GM12891 (cell line): ENCODE measurements around the gene THAP10.

ENCODE experiments used
- DNase-seq: peaks from one replicate; pipeline ENCODE4 v3.0.0; 2011; ENCODE audit warnings: low spot score; ENCODE audit not compliant: insufficient read length
- FAIRE-seq: peaks from 2 replicates; lab custom pipeline; 2011; peaks lifted over from hg19 to GRCh38; lab: Jason Lieb, UNC
- PAX5 ChIP-seq: IDR thresholded peaks from 2 replicates; pipeline ENCODE4 v1.6.1; 2011; ENCODE audit warnings: low read length, moderate library complexity, mild to moderate bottlenecking; ENCODE audit not compliant: insufficient read depth, severe bottlenecking
- POLR2A ChIP-seq: IDR thresholded peaks from 2 replicates; pipeline ENCODE4 v1.6.1; 2011; ENCODE audit warnings: low read depth, low read length, control low read depth
- POLR2AphosphoS5 ChIP-seq: IDR thresholded peaks from 2 replicates; pipeline ENCODE4 v1.6.1; 2011; ENCODE audit warnings: low read depth, low read length, control low read depth
- POU2F2 ChIP-seq: IDR thresholded peaks from 2 replicates; pipeline ENCODE4 v1.6.1; 2011; ENCODE audit warnings: low read depth, mild to moderate bottlenecking, control low read depth, low read length, moderate library complexity
- SPI1 ChIP-seq: IDR thresholded peaks from 2 replicates; pipeline ENCODE4 v1.6.1; 2011; ENCODE audit warnings: low read depth, low read length, control low read depth
- TAF1 ChIP-seq: IDR thresholded peaks from 2 replicates; pipeline ENCODE4 v1.6.1; 2011; ENCODE audit warnings: low read depth, low read length, control low read depth

The THAP10 gene

GRCh38 chr15:70855764-70856163 is 36.5 kb downstream of the THAP10 start:
- FAIRE-seq (no peak), DNase-seq (peak; percentile 26)
- TF ChIP-seq TAF1 (no peak), SPI1 (peak; percentile 72), POLR2AphosphoS5 (no peak), POLR2A (no peak), PAX5 (no peak), POU2F2 (no peak)

- FAIRE-seq, result no peak
- no peak for DNase-seq
- TF ChIP-seq TAF1, result no peak
- TF ChIP-seq POLR2A, result no peak
- no peak for TF ChIP-seq POLR2AphosphoS5
- no peak for TF ChIP-seq PAX5
- TF ChIP-seq SPI1, result no peak
- TF ChIP-seq POU2F2, result no peak
Measured at GRCh38 chr15:70854666-70854976, 37.6 kb downstream of the THAP10 start.

GRCh38 chr15:70853973-70854665 is 38.1 kb downstream of the THAP10 start, which contains the start of gene LARP6:
Gene LARP6 (minus strand): TSS chr15:70854157. CDS start chr15:70854088, 69 bp downstream.
- TF ChIP-seq POU2F2, result no peak
- TF ChIP-seq POLR2A, result no peak
- TF ChIP-seq TAF1, result no peak
- no peak for TF ChIP-seq PAX5
- TF ChIP-seq POLR2AphosphoS5, result no peak
- TF ChIP-seq SPI1, result no peak
- no peak for FAIRE-seq
- peak; percentile 39 for DNase-seq

- DNase-seq, result peak; percentile 35
- FAIRE-seq, result no peak
Measured at GRCh38 chr15:70853318-70853972, 38.8 kb downstream of the THAP10 start.

GRCh38 chr15:70852501-70853317 is 39.5 kb downstream of the THAP10 start:
- FAIRE-seq (no peak), DNase-seq (no peak)
- no peak for TF ChIP-seq POLR2A
- no peak for TF ChIP-seq SPI1
- TF ChIP-seq TAF1, result no peak
- TF ChIP-seq POLR2AphosphoS5, result no peak
- TF ChIP-seq PAX5, result no peak
- no peak for TF ChIP-seq POU2F2

More at GRCh38 chr15:70853318-70853972, 38.8 kb downstream of the THAP10 start:
- TF ChIP-seq SPI1 (no peak), POLR2AphosphoS5 (0 out of 2 replicates have a peak, but pooled peaks have one; percentile 34), POU2F2 (no peak), POLR2A (no peak; the same call in 1 of the 2 replicates), PAX5 (no peak), TAF1 (peak; percentile 13; the same call in 1 of the 2 replicates)

GRCh38 chr15:70851889-70852288 is 40.3 kb downstream of the THAP10 start:
- FAIRE-seq, result no peak

GRCh38 chr15:70845602-70846360 is 46.5 kb downstream of the THAP10 start:
- TF ChIP-seq POU2F2 (no peak), TAF1 (no peak), SPI1 (no peak), PAX5 (no peak)
- FAIRE-seq (no peak), DNase-seq (no peak)

More at GRCh38 chr15:70851889-70852288, 40.3 kb downstream of the THAP10 start:
- TF ChIP-seq TAF1 (no peak), POLR2AphosphoS5 (no peak), POLR2A (no peak), SPI1 (no peak), PAX5 (no peak), POU2F2 (no peak)
- DNase-seq, result no peak

GRCh38 chr15:70837476-70837875 is 54.8 kb downstream of the THAP10 start:
- FAIRE-seq, result no peak
- no peak for TF ChIP-seq POU2F2
- DNase-seq, result no peak

GRCh38 chr15:70835841-70836240 is 56.4 kb downstream of the THAP10 start:
- DNase-seq (no peak), FAIRE-seq (no peak)
- TF ChIP-seq PAX5 (no peak), SPI1 (no peak)
